Measurements from ENCODE around the gene FCSK. TPM values are rescaled to one million over a fixed set of nuclear protein-coding genes. Genes with fewer than 3 reads are reported as not detected.

FCSK gene
- total RNA-seq, 3 donors from 2014 or later, result 30.1 to 47.4 (median 33.0) TPM

- ATAC-seq, result no peak
- Histone ChIP-seq H3K36me3 (ENCODE audit: low read depth) (no peaks in the 10 kb centered on the region), H3K4me1 (ENCODE audit: low read depth) (no peaks in the 10 kb centered on the region), H3K9me3 (no peaks in the 10 kb centered on the region), H3K4me3 (no peak overlapping the region)
- no peak for TF ChIP-seq CTCF (IDR thresholded peaks at IDR 0.05)
- intact Hi-C loops (cut with DNase I, micrococcal nuclease), result no loop called here
- DNase-seq, result no peak
These were observed 33.4 kb upstream of the FCSK start for GRCh38 chr16:70421014-70421413.

- no peak for ATAC-seq
- H3K4me1 ChIP-seq (ENCODE audit: low read depth), result no peaks in the 10 kb centered on the region
- DNase-seq, result no peak
- H3K36me3 ChIP-seq (ENCODE audit: low read depth), result no peaks in the 10 kb centered on the region
- no peak for TF ChIP-seq CTCF (IDR thresholded peaks at IDR 0.05)
- intact Hi-C loops (cut with DNase I, micrococcal nuclease), result no loop called here
- no peak overlapping the region for H3K4me3 ChIP-seq
- H3K9me3 ChIP-seq, result no peaks in the 10 kb centered on the region
These were observed 32.7 kb upstream of the FCSK start for GRCh38 chr16:70421473-70422311.

- Histone ChIP-seq H3K36me3 (ENCODE audit: low read depth) (no peaks in the 10 kb centered on the region), H3K4me3 (no peak overlapping the region), H3K4me1 (ENCODE audit: low read depth) (peaks cover 2% of the 10 kb centered on the region), H3K9me3 (no peaks in the 10 kb centered on the region)
- no peak for TF ChIP-seq CTCF (IDR thresholded peaks at IDR 0.05)
- ATAC-seq (peak; percentile 41), DNase-seq (no peak)
- intact Hi-C loops (cut with DNase I, micrococcal nuclease), result no loop called here
These were observed 31.9 kb upstream of the FCSK start for GRCh38 chr16:70422543-70422942.

GRCh38 chr16:70427786-70428177, 26.6 kb upstream of the FCSK start:
- intact Hi-C loops (cut with DNase I, micrococcal nuclease), result no loop called here
- Histone ChIP-seq H3K4me1 (ENCODE audit: low read depth) (peaks cover 42% of the 10 kb centered on the region), H3K36me3 (ENCODE audit: low read depth) (no peaks in the 10 kb centered on the region), H3K4me3 (no peak overlapping the region), H3K9me3 (no peaks in the 10 kb centered on the region)
- TF ChIP-seq CTCF (IDR thresholded peaks at IDR 0.05), result no peak
- DNase-seq, result no peak
- no peak for ATAC-seq

GRCh38 chr16:70428178-70428998, 26.0 kb upstream of the FCSK start:
- Histone ChIP-seq H3K4me1 (ENCODE audit: low read depth) (peaks cover 48% of the 10 kb centered on the region), H3K9me3 (no peaks in the 10 kb centered on the region), H3K36me3 (ENCODE audit: low read depth) (no peaks in the 10 kb centered on the region), H3K4me3 (no peak overlapping the region)
- DNase-seq (peak; percentile 91 to 95 (median 92)), ATAC-seq (peak; percentile 86)
- intact Hi-C loops (cut with DNase I, micrococcal nuclease), result no loop called here
- no peak for TF ChIP-seq CTCF (IDR thresholded peaks at IDR 0.05)
